K562 (cell line): ENCODE measurements around the gene NAP1L4. TPM values are rescaled to one million over a fixed set of nuclear protein-coding genes. Genes with fewer than 3 reads are reported as not detected.

Experiments
- ATAC-seq: fragments of 200-7000 bp; cut with Tn5 transposase; 3 replicates; pipeline ENCODE4 v1.9.1; 2020; ENCODE audit warnings: moderate library complexity
- BruUV-seq: library from RNA; stranded (reverse); fragments of 400-500 nt; replicated peaks from 2 replicates; lab custom pipeline; 2021; lab: Mats Ljungman, UMichigan
- CTCF ChIA-PET: fragments of 300-600 bp; formaldehyde crosslinking; extraction: SDS; loops from one replicate; lab custom pipeline; 2021; ENCODE audit warnings: low intra/inter-chr PET ratio; lab: Yijun Ruan, JAX
- POLR2A ChIA-PET: fragments of 300-600, 350-650 bp; sonication (Branson Sonifier 250); formaldehyde crosslinking; extraction: SDS; loops from one replicate; lab custom pipeline; 2021; ENCODE audit warnings: antibody characterized with exemption, inconsistent platforms; lab: Yijun Ruan, JAX
- DNase-seq, 4 experiments: peaks; one replicate each; pipeline versions ENCODE4 v3.0.0 to v3.0.0-alpha.2; 2011 to 2018; ENCODE audit warnings: low spot score in 3 of 4, mixed read lengths in 3 of 4; ENCODE audit errors: extremely low read depth in 1 of 4
- FAIRE-seq: peaks from 2 replicates; lab custom pipeline; 2011; peaks lifted over from hg19 to GRCh38; lab: Jason Lieb, UNC
- H2AFZ ChIP-seq: 2 replicates; pipeline ENCODE4 v1.6.0; 2011; ENCODE audit warnings: low read depth, low read length, control low read depth, inconsistent platforms
- H3K27ac ChIP-seq: fragments of 200-600 bp; 3 replicates; pipeline ENCODE4 v1.8.0; 2011; ENCODE audit warnings: low read depth, mild to moderate bottlenecking, control low read depth, inconsistent platforms, low read length, moderate library complexity, mixed read lengths; ENCODE audit errors: extremely low read depth
- H3K27me3 ChIP-seq, 2 experiments: fragments of 300-600 bp in 1 of 2; 2 replicates in 1 of 2; 3 replicates in 1 of 2; pipeline versions ENCODE4 v1.6.0 to v1.8.0; 2011; ENCODE audit warnings: inconsistent platforms in 2 of 2, low read length in 2 of 2, mild to moderate bottlenecking in 1 of 2, mixed read lengths in 1 of 2, moderate library complexity in 1 of 2; ENCODE audit not compliant: control insufficient read depth in 2 of 2, insufficient read depth in 2 of 2
- H3K36me3 ChIP-seq: fragments of 300-600 bp; 3 replicates; pipeline ENCODE4 v1.8.0; 2011; ENCODE audit warnings: mild to moderate bottlenecking, low read length, inconsistent platforms; ENCODE audit not compliant: control insufficient read depth, insufficient read depth
- H3K4me1 ChIP-seq, 2 experiments: fragments of 200-600 bp in 1 of 2; replicated peaks in 1 of 2; 2 replicates in 1 of 2; 3 replicates in 1 of 2; pipeline versions ENCODE4 v1.5.1 to v1.8.0; 2011; ENCODE audit warnings: inconsistent platforms in 2 of 2, low read length in 2 of 2, mild to moderate bottlenecking in 1 of 2, mixed read lengths in 1 of 2, moderate library complexity in 1 of 2; ENCODE audit not compliant: control insufficient read depth in 2 of 2, insufficient read depth in 2 of 2
- H3K4me2 ChIP-seq: 2 replicates; pipeline ENCODE4 v1.6.1; 2011; ENCODE audit warnings: low read length, control low read depth, inconsistent platforms, mixed read lengths; ENCODE audit not compliant: insufficient read depth
- H3K4me3 ChIP-seq: fragments of 200-600 bp; sonication (generic), shearing (Covaris generic); 2 replicates; pipeline ENCODE4 v1.5.1; 2016; ENCODE audit warnings: control low read depth, inconsistent platforms
- H3K79me2 ChIP-seq: fragments of 200-600 bp; 3 replicates; pipeline ENCODE4 v1.8.0; 2011; ENCODE audit warnings: low read length, inconsistent platforms; ENCODE audit not compliant: control insufficient read depth, insufficient read depth
- H3K9ac ChIP-seq, 2 experiments: 2 replicates each; pipeline versions ENCODE4 v1.6.0 to v1.6.1; 2011; ENCODE audit warnings: low read depth in 2 of 2, low read length in 2 of 2, control low read depth in 1 of 2, inconsistent platforms in 1 of 2, mild to moderate bottlenecking in 1 of 2, mixed read lengths in 1 of 2; ENCODE audit not compliant: insufficient read depth in 1 of 2
- H3K9me1 ChIP-seq: one replicate; pipeline ENCODE4 v1.6.0; 2011; ENCODE audit warnings: inconsistent platforms, mild to moderate bottlenecking, low read length, moderate library complexity; ENCODE audit not compliant: control insufficient read depth, insufficient read depth
- H3K9me3 ChIP-seq: replicated peaks from 2 replicates; pipeline ENCODE4 v1.5.1; 2011; ENCODE audit warnings: low read depth, low read length, inconsistent platforms; ENCODE audit not compliant: control insufficient read depth, insufficient read depth
- H4K20me1 ChIP-seq: replicated peaks from 2 replicates; pipeline ENCODE4 v1.6.1; 2011; ENCODE audit warnings: low read length, inconsistent platforms, mixed read lengths; ENCODE audit not compliant: control insufficient read depth, insufficient read depth
- HDAC6 ChIP-seq: IDR thresholded peaks from 2 replicates; pipeline ENCODE4 v1.6.1; 2012; ENCODE audit warnings: low read depth, mild to moderate bottlenecking, control low read depth, inconsistent platforms, low read length, moderate library complexity
- MCM2 ChIP-seq: fragments of 450-650 bp; IDR thresholded peaks from 2 replicates; pipeline ENCODE4 v1.6.1; 2017; ENCODE audit warnings: low read depth, mild to moderate bottlenecking
- MXI1 ChIP-seq: IDR thresholded peaks from 2 replicates; pipeline ENCODE4 v1.6.1; 2011; ENCODE audit warnings: low read depth, mild to moderate bottlenecking, improper control_type of control experiment, low read length
- POLR2AphosphoS5 ChIP-seq: IDR thresholded peaks from 2 replicates; pipeline ENCODE4 v1.6.1; 2011; ENCODE audit warnings: mild to moderate bottlenecking, low read depth, low read length, moderate library complexity; ENCODE audit not compliant: control insufficient read depth, insufficient read depth
- PYGO2 ChIP-seq: fragments of 450-650 bp; IDR thresholded peaks from 2 replicates; pipeline ENCODE4 v1.6.1; 2016; ENCODE audit warnings: mild to moderate bottlenecking, missing genetic modification characterization, moderate library complexity, missing compliant biosample characterization
- SMAD2 ChIP-seq: fragments of 150-350 bp; IDR thresholded peaks from 2 replicates; pipeline ENCODE4 v1.6.1; 2014; ENCODE audit warnings: low read depth, mild to moderate bottlenecking, low read length
- ZBTB8A ChIP-seq: fragments of 450-650 bp; IDR thresholded peaks from 2 replicates; pipeline ENCODE4 v1.6.1; 2018; ENCODE audit warnings: mild to moderate bottlenecking, moderate library complexity; ENCODE audit not compliant: partially characterized antibody
- ZFP1 ChIP-seq: fragments of 450-650 bp; formaldehyde crosslinking; IDR thresholded peaks from 2 replicates; pipeline ENCODE4 v1.4.0; 2020; ENCODE audit warnings: mild to moderate bottlenecking, mixed read lengths
- ZNF445 ChIP-seq: fragments of 250-450 bp; sonication (Bioruptor Pico); IDR thresholded peaks from 2 replicates; pipeline ENCODE4 v1.4.0; 2020; ENCODE audit warnings: low read depth, mild to moderate bottlenecking, moderate library complexity
- ZNF644 ChIP-seq: fragments of 200-800 bp; sonication (Bioruptor generic); IDR thresholded peaks from 2 replicates; pipeline ENCODE4 v1.6.1; 2016; ENCODE audit warnings: low read depth, missing genetic modification characterization, missing compliant biosample characterization
- ZNF76 ChIP-seq: fragments of 250-450 bp; sonication (Bioruptor Pico); IDR thresholded peaks from 2 replicates; pipeline ENCODE4 v1.4.0; 2020; ENCODE audit warnings: mild to moderate bottlenecking, moderate library complexity, borderline replicate concordance
- ZNF766 ChIP-seq: fragments of 200-800 bp; sonication (Bioruptor generic); conservative IDR thresholded peaks from 2 replicates; pipeline ENCODE4 v1.6.1; 2016; ENCODE audit warnings: missing genetic modification characterization, missing compliant biosample characterization
- WGBS: fragments of 100-300 bp; shearing (Covaris generic); methylation state at CpG from one replicate; pipeline ENCODE4 v1.1.6; 2016; ENCODE audit warnings: low coverage, mixed read lengths; ENCODE audit not compliant: insufficient coverage; ENCODE audit errors: missing lambda C conversion rate; 5-methylcytosine and 5-hydroxymethylcytosine counted together
- in situ Hi-C: fragments of 300-500 bp; cut with MboI; formaldehyde crosslinking; loops from 4 replicates; pipeline ENCODE4 v1.15.0; 2018; ENCODE audit warnings: inconsistent platforms, mixed read lengths
- intact Hi-C: fragments of 100-400 bp; cut with micrococcal nuclease; formaldehyde crosslinking; loops from 2 replicates; pipeline ENCODE4 v1.14.2; 2022
- polyA plus RNA-seq, 8 experiments: library from polyadenylated mRNA; depleted of rRNA in 4 of 8; stranded (reverse) in 5 of 8; unstranded in 3 of 8; fragments of >200 nt; fragmentation: Nextera tagmentation in 2 of 8; fragmentation: Illumina TruSeq in 1 of 8; extraction: Ambion mirVana in 2 of 8; extraction: Trizol in 1 of 8; gene quantifications; 2 replicates each; pipeline versions ENCODE4 v1.2.1 to v1.2.3, GENCODE V29; 2011 to 2014; ENCODE audit warnings: inconsistent platforms in 1 of 8, missing spikeins in 1 of 8
- total RNA-seq, 7 experiments: library from RNA; depleted of rRNA in 6 of 7; stranded (reverse); fragments of >200 nt in 6 of 7; fragmentation: Illumina TruSeq in 2 of 7; extraction: Trizol in 2 of 7; gene quantifications; 2 replicates each; pipeline versions ENCODE4 v1.2.1 to v1.2.3, GENCODE V29; 2011 to 2021; ENCODE audit warnings: low replicate concordance in 1 of 7

NAP1L4 gene
- total and polyA plus RNA-seq, 9 of the 15 experiments (the other 6 are each of a cell fraction or from before 2014, with no cell fraction given) = 34.1 to 237 (median 179) TPM

DNA sequence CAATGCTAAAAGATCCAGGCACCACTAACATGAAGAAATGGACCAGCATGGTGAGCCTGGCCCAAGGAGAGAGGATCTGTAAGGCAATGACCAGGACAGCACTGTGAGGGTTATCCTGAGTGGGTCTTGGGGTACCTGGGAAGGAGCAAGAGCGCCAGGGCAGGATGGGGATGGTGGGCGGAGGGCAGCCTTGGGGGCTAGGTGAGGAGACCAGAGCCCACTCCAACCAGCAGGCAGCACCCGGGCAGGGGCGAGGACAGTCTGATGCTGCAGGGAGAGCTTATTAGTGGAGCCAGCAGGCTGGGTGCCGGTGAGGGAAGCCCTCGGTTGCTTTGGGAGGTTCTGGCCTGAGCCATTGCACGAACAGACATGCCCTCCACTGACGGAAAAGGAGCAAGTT lies 10.7 kb upstream of the NAP1L4 start:
- TF ChIP-seq SMAD2 (no peak), ZNF445 (CRISPR knock-in tag) (no peak), ZBTB8A (no peak), ZNF76 (no peak), ZNF766 (CRISPR knock-in tag) (no peak), ZNF644 (no peak), ZFP1 (CRISPR knock-in tag) (no peak), POLR2AphosphoS5 (no peak), MCM2 (no peak), MXI1 (no peak), HDAC6 (no peak), PYGO2 (tag) (no peak)
- no peaks in the 10 kb centered on the region for H3K79me2 ChIP-seq
- POLR2A ChIA-PET = interaction anchor here (1.0 to 4.4 kb wide), 3 partner anchors 8 to 13 kb away, joined by 3 to 17 read pairs (median 7); no protein-coding TSS in a partner anchor
- 87% methylated on average over 8 of the region's 8 CpGs for WGBS
- no peak overlapping the region for H3K9ac ChIP-seq
- H2AFZ ChIP-seq = no peak overlapping the region
- no peak overlapping the region for H3K4me2 ChIP-seq
- H3K4me3 ChIP-seq = no peak overlapping the region
- H3K9me1 ChIP-seq = peaks cover 2% of the 10 kb centered on the region
- intact Hi-C loops = no loop called here
- H3K36me3 ChIP-seq = peaks cover 68% of the 10 kb centered on the region; the same call in 2 of the 3 replicates
- no peaks in the 10 kb centered on the region for H3K9me3 ChIP-seq
- DNase-seq = no peak
- H3K27me3 ChIP-seq = no peaks in the 10 kb centered on the region
- FAIRE-seq = no peak
- ATAC-seq = no peak
- in situ Hi-C loops = no loop called here
- BruUV-seq = no TSS peak
- no peaks in the 10 kb centered on the region for H4K20me1 ChIP-seq
- H3K4me1 ChIP-seq = peaks cover 0 to 7% of the 10 kb centered on the region in 2 experiments; a peak in 2 of 5 replicates
- no peak overlapping the region for H3K27ac ChIP-seq
- CTCF ChIA-PET = no interaction called here
